CD14-positive monocyte (primary cell): Measurements from ENCODE around the gene UNC50. TPM values are rescaled to one million over a fixed set of nuclear protein-coding genes. Genes with fewer than 3 reads are reported as not detected.
A peak's percentile ranks its signal among the peaks of the same experiment; 100 is the strongest.

Source experiments
- DNase-seq, 3 donors: peaks; one replicate each; pipeline ENCODE4 v3.0.0-alpha.2; 2011 to 2022
- H2AFZ ChIP-seq: 2 replicates; pipeline ENCODE4 v1.6.0; 2012; ENCODE audit warnings: mild to moderate bottlenecking, low read depth, low read length, inconsistent platforms; ENCODE audit not compliant: insufficient read depth, poor library complexity, severe bottlenecking
- H3K27ac ChIP-seq, 2 donors: 1 replicate in 1 of 2; 2 replicates in 1 of 2; pipeline ENCODE4 v1.5.1; 2012 to 2013; ENCODE audit warnings: low read length in 2 of 2, control low read depth in 1 of 2, inconsistent platforms in 1 of 2, low read depth in 1 of 2, mild to moderate bottlenecking in 1 of 2
- H3K27me3 ChIP-seq, 2 donors: one replicate each; pipeline versions ENCODE4 v1.6.0 to v1.6.1; 2011 to 2013; ENCODE audit warnings: low read length in 2 of 2; ENCODE audit not compliant: control insufficient read depth in 2 of 2, insufficient read depth in 2 of 2
- H3K36me3 ChIP-seq, 2 donors: replicated peaks in 1 of 2; 1 replicate in 1 of 2; 2 replicates in 1 of 2; pipeline versions ENCODE4 v1.5.1 to v1.6.1; 2012 to 2013; ENCODE audit warnings: low read length in 2 of 2, control low read depth in 1 of 2, inconsistent platforms in 1 of 2, mild to moderate bottlenecking in 1 of 2; ENCODE audit not compliant: insufficient read depth in 2 of 2, control insufficient read depth in 1 of 2
- H3K4me1 ChIP-seq, 2 donors: 1 replicate in 1 of 2; 2 replicates in 1 of 2; pipeline versions ENCODE4 v1.5.1 to v1.6.1; 2012 to 2013; ENCODE audit warnings: low read length in 2 of 2, control low read depth in 1 of 2, inconsistent platforms in 1 of 2, mild to moderate bottlenecking in 1 of 2, moderate library complexity in 1 of 2; ENCODE audit not compliant: insufficient read depth in 2 of 2, control insufficient read depth in 1 of 2
- H3K4me2 ChIP-seq: replicated peaks from 2 replicates; pipeline ENCODE3; 2012; ENCODE audit warnings: low read length, moderate library complexity, mild to moderate bottlenecking; ENCODE audit not compliant: poor library complexity, severe bottlenecking; ENCODE audit errors: extremely low read depth
- H3K4me3 ChIP-seq, 3 experiments: fragments of 200-600 bp in 1 of 3; sonication (generic) in 1 of 3; replicated peaks in 1 of 3; 1 replicate in 2 of 3; 2 replicates in 1 of 3; pipeline ENCODE4 v1.5.1; 2011 to 2013; ENCODE audit warnings: low read length in 3 of 3, mild to moderate bottlenecking in 3 of 3, control low read depth in 2 of 3, low read depth in 2 of 3, inconsistent platforms in 1 of 3, moderate library complexity in 1 of 3
- H3K79me2 ChIP-seq: 2 replicates; pipeline ENCODE4 v1.6.0; 2012; ENCODE audit warnings: mild to moderate bottlenecking, control low read depth, inconsistent platforms, low read length, moderate library complexity; ENCODE audit not compliant: insufficient read depth
- H3K9ac ChIP-seq: 2 replicates; pipeline ENCODE4 v1.6.0; 2017; ENCODE audit warnings: low read length, mild to moderate bottlenecking; ENCODE audit not compliant: insufficient read depth, poor library complexity, severe bottlenecking
- H3K9me3 ChIP-seq, 2 donors: replicated peaks in 1 of 2; 1 replicate in 1 of 2; 2 replicates in 1 of 2; pipeline versions ENCODE4 v1.5.1 to v1.6.1; 2012 to 2013; ENCODE audit warnings: low read length in 2 of 2, control low read depth in 1 of 2; ENCODE audit not compliant: control insufficient read depth in 1 of 2, insufficient read depth in 1 of 2
- H4K20me1 ChIP-seq: 2 replicates; pipeline ENCODE4 v1.6.0; 2012; ENCODE audit warnings: mild to moderate bottlenecking, low read length, control low read depth, moderate library complexity; ENCODE audit not compliant: insufficient read depth
- H3K27ac Mint-ChIP-seq, 7 donors: one replicate each; pipeline ENCODE4 v1.8.0; 2020; ENCODE audit warnings: mild to moderate bottlenecking in 7 of 7, mixed read lengths in 7 of 7, moderate library complexity in 6 of 7, inconsistent platforms in 2 of 7
- H3K27me3 Mint-ChIP-seq, 3 donors: one replicate each; pipeline ENCODE4 v1.8.0; 2021 to 2022; ENCODE audit warnings: low read depth in 3 of 3, mild to moderate bottlenecking in 3 of 3, mixed read lengths in 3 of 3, moderate library complexity in 3 of 3, inconsistent platforms in 1 of 3
- H3K36me3 Mint-ChIP-seq, 2 donors: one replicate each; pipeline ENCODE4 v1.8.0; 2020; ENCODE audit warnings: mixed read lengths in 2 of 2, inconsistent platforms in 1 of 2, mild to moderate bottlenecking in 1 of 2
- H3K4me1 Mint-ChIP-seq: one replicate; pipeline ENCODE4 v1.8.0; 2020; ENCODE audit warnings: mild to moderate bottlenecking, mixed read lengths
- H3K4me3 Mint-ChIP-seq, 2 donors: one replicate each; pipeline ENCODE4 v1.8.0; 2020; ENCODE audit warnings: mild to moderate bottlenecking in 2 of 2, mixed read lengths in 2 of 2, moderate library complexity in 1 of 2
- H3K9me3 Mint-ChIP-seq, 7 donors: one replicate each; pipeline ENCODE4 v1.8.0; 2020 to 2022; ENCODE audit warnings: mixed read lengths in 7 of 7, mild to moderate bottlenecking in 6 of 7, moderate library complexity in 6 of 7, inconsistent platforms in 2 of 7
- WGBS: methylation state at CpG from one replicate; pipeline ENCODE4 v1.1.5; 2013; ENCODE audit warnings: missing lambda C conversion rate; ENCODE audit not compliant: insufficient coverage; 5-methylcytosine and 5-hydroxymethylcytosine counted together
- intact Hi-C, 2 donors: fragments of 100-400 bp; cut with micrococcal nuclease; formaldehyde crosslinking; loops; one replicate each; pipeline versions ENCODE4 v1.15.0 to v1.15.1; 2023
- polyA plus RNA-seq, 3 donors: library from polyadenylated mRNA; depleted of rRNA in 1 of 3; unstranded in 2 of 3; stranded (reverse) in 1 of 3; fragments of 300-500 nt in 2 of 3; fragments of >200 nt in 1 of 3; fragmentation: Illumina TruSeq in 2 of 3; gene quantifications; 1 replicate in 2 of 3; 2 replicates in 1 of 3; pipeline ENCODE4 v1.2.3, GENCODE V29; 2012 to 2021
- TF ChIP-seq, protein P1 (sequence below): fragments of 200-600 bp; IDR thresholded peaks from one replicate; pipeline ENCODE4 v1.8.0; 2022; ENCODE audit warnings: antibody characterized with exemption, mild to moderate bottlenecking

Gene UNC50
- polyA plus RNA-seq, 3 donors = 32.5 to 72.0 (median 62.8) TPM

DNA sequence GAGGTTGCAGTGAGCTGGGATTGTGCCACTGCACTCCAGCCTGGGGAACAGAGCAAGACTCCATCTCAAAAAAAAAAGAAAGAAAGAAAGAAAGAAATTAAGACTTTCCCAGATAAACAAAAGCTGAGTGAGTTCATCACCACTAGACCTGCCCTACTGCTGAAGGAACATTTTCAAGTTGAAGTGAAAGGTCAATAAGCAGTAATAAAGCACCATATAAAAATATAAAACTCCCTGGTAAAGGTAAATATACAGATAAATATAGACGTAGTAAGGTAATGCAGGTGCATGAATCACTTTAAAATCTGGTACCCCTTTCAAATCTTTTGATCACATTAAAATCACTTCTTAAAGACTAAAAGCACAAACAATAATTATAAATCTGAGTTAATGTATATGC lies 42.6 kb downstream of the UNC50 start:
- intact Hi-C loops = no loop called here
- Mint-ChIP-seq H3K4me3 (no peak overlapping the region), H3K27ac (peak overlapping the region in 1 of 7 donors; percentile 37), H3K36me3 (peaks cover 33 to 47% of the 10 kb centered on the region in 2 donors), H3K9me3 (peaks cover 0 to 1% (median 0%) of the 10 kb centered on the region in 7 donors), H3K27me3 (no peaks in the 10 kb centered on the region), H3K4me1 (peaks cover 25% of the 10 kb centered on the region)
- Histone ChIP-seq H3K36me3 (peaks cover 19 to 32% of the 10 kb centered on the region in 2 donors), H3K4me2 (no peak overlapping the region), H3K4me3 (no peak overlapping the region), H4K20me1 (peaks cover 4% of the 10 kb centered on the region), H3K9me3 (no peaks in the 10 kb centered on the region), H3K27me3 (no peaks in the 10 kb centered on the region), H2AFZ (no peak overlapping the region), H3K9ac (no peak overlapping the region), H3K4me1 (peaks cover 6 to 7% of the 10 kb centered on the region in 2 donors), H3K79me2 (no peaks in the 10 kb centered on the region), H3K27ac (no peak overlapping the region)
- no peak for DNase-seq
- TF ChIP-seq, protein P1, sequence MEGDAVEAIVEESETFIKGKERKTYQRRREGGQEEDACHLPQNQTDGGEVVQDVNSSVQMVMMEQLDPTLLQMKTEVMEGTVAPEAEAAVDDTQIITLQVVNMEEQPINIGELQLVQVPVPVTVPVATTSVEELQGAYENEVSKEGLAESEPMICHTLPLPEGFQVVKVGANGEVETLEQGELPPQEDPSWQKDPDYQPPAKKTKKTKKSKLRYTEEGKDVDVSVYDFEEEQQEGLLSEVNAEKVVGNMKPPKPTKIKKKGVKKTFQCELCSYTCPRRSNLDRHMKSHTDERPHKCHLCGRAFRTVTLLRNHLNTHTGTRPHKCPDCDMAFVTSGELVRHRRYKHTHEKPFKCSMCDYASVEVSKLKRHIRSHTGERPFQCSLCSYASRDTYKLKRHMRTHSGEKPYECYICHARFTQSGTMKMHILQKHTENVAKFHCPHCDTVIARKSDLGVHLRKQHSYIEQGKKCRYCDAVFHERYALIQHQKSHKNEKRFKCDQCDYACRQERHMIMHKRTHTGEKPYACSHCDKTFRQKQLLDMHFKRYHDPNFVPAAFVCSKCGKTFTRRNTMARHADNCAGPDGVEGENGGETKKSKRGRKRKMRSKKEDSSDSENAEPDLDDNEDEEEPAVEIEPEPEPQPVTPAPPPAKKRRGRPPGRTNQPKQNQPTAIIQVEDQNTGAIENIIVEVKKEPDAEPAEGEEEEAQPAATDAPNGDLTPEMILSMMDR = no peak
- no CpG with 5 or more reads among the region's 1 CpG for WGBS

DNA sequence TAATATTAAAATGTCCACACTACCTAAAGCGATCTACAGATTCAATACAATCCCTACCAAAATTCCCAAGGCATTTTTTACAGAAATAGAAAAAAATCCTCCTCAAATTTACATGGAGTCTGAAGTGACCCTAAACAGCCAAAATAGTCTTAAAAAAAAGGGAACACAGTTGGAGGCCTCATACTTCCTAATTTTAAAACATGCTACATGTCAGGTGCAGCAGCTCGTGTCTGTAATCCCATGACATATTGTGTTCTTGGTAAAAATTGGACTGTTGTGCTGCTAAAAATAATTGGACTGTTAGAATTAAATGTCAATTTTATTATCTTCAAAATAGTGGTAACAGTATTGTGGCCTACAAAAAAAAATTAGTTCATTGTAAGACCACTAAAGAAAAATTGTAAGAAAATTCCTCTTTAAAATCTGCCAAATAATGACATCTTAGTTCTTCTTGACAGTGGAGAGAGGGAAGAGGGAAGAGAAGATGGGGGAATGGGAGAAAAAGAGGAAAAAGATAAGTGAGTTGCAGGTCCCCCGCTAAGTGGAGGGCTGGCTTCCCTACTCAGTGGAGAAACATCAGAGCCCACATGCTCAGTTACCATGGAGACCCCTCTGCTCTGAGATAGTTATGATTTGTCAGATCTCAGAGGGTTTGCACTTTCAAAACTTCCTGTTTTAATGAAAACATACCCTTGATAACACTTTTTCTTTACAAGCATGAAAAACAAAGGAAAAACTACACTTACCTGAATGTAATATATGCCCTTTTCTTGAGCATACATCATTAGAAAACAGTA lies 46.5 kb downstream of the UNC50 start:
- WGBS = 100% methylated on average over 1 of the region's 3 CpGs
- Histone ChIP-seq H3K27me3 (no peaks in the 10 kb centered on the region), H3K4me2 (no peak overlapping the region), H2AFZ (no peak overlapping the region), H3K36me3 (peaks cover 3 to 8% of the 10 kb centered on the region in 2 donors), H3K9ac (no peak overlapping the region), H3K79me2 (peaks cover 7% of the 10 kb centered on the region), H3K4me3 (no peak overlapping the region), H3K27ac (peak overlapping the region; percentile 46 to 69), H4K20me1 (no peaks in the 10 kb centered on the region), H3K9me3 (no peaks in the 10 kb centered on the region), H3K4me1 (peaks cover 12 to 19% of the 10 kb centered on the region in 2 donors)
- Mint-ChIP-seq H3K4me1 (peaks cover 31% of the 10 kb centered on the region), H3K27me3 (no peaks in the 10 kb centered on the region), H3K27ac (peak overlapping the region; percentile 68 to 82 (median 72)), H3K36me3 (peaks cover 27 to 29% of the 10 kb centered on the region in 2 donors), H3K4me3 (no peak overlapping the region), H3K9me3 (peaks cover 0 to 1% (median 0%) of the 10 kb centered on the region in 7 donors)
- TF ChIP-seq, protein P1 = no peak
- DNase-seq = peak; percentile 18 to 47 (median 29)
- intact Hi-C loops = no loop called here
